Neural progenitor cell (in vitro differentiated cells): Measurements from ENCODE around the gene MSI2.

Experiments
- CTCF ChIP-seq: fragments of 200-600 bp; sonication (generic); IDR thresholded peaks from 2 replicates; pipeline ENCODE4 v1.5.1; 2017; ENCODE audit warnings: antibody characterized with exemption, mild to moderate bottlenecking
- EZH2 ChIP-seq: fragments of 200-600 bp; sonication (generic); IDR thresholded peaks from 2 replicates; pipeline ENCODE4 v1.6.1; 2017; ENCODE audit warnings: antibody characterized with exemption, mild to moderate bottlenecking, moderate library complexity

- TF ChIP-seq EZH2: no peak
- TF ChIP-seq CTCF: no peak
Measured at GRCh38 chr17:57574040-57574513, 317.8 kb downstream of the MSI2 start.
